Activated CD8-positive, alpha-beta memory T cell treated with anti-CD3 and anti-CD28 coated beads for 36 hours (primary cell): ENCODE data around the gene RHBDF2. TPM values are rescaled to one million over a fixed set of nuclear protein-coding genes. Genes with fewer than 3 reads are reported as not detected.
"Not testable (repeated sequence)": the region's sequence is repeated elsewhere in the genome, so short reads cannot be mapped to it uniquely, and the experiment has no call there.

Experiments
- CTCF ChIA-PET: fragments of 350-600 bp; sonication (Branson Sonifier 250); formaldehyde crosslinking; loops from one replicate; lab custom pipeline; 2021; ENCODE audit warnings: antibody characterized with exemption; lab: Charles Lee
- POLR2A ChIA-PET: fragments of 350-600 bp; sonication (Branson Sonifier 250); formaldehyde crosslinking; loops from one replicate; lab custom pipeline; 2021; ENCODE audit warnings: antibody characterized with exemption; lab: Charles Lee
- total RNA-seq, 2 experiments: library from RNA; stranded (reverse); gene quantifications; one replicate each; pipeline ENCODE4 v1.2.3, GENCODE V29; 2021

Gene RHBDF2
- total RNA-seq, 2 experiments from 2014 or later = 34.3 to 34.4 TPM

GRCh38 chr17:76530095-76530723 lies 29.0 kb upstream of the RHBDF2 start:
- ChIA-PET CTCF (interaction anchor here (1.1 kb wide), 1 partner anchor 27 kb away, joined by 3 read pairs; no protein-coding TSS in a partner anchor), POLR2A (no interaction called here)

GRCh38 chr17:76529224-76530094 lies 28.2 kb upstream of the RHBDF2 start:
- POLR2A ChIA-PET = no interaction called here

GRCh38 chr17:76528528-76529223 lies 27.5 kb upstream of the RHBDF2 start:
- ChIA-PET CTCF (interaction anchor here (0.7 to 2.0 kb wide), 7 partner anchors 17 to 194 kb away, joined by 3 to 10 read pairs (median 3); no protein-coding TSS in a partner anchor), POLR2A (interaction anchor here (0.7 to 1.4 kb wide), 2 partner anchors 9 to 181 kb away, joined by 3 read pairs; partner anchors contain the start of gene CYGB)

More at GRCh38 chr17:76529224-76530094, 28.2 kb upstream of the RHBDF2 start:
- CTCF ChIA-PET = interaction anchor here (1.1 to 2.0 kb wide), 4 partner anchors 17 to 58 kb away, joined by 3 to 10 read pairs (median 5); no protein-coding TSS in a partner anchor

- ChIA-PET POLR2A (interaction anchor here (0.7 to 1.4 kb wide), 2 partner anchors 9 to 181 kb away, joined by 3 read pairs; partner anchors contain the start of gene CYGB), CTCF (interaction anchor here (0.7 to 2.0 kb wide), 7 partner anchors 18 to 194 kb away, joined by 3 to 10 read pairs (median 4); no protein-coding TSS in a partner anchor)
Observed at GRCh38 chr17:76528156-76528527, 26.9 kb upstream of the RHBDF2 start.

- POLR2A ChIA-PET = interaction anchor here (0.7 to 1.4 kb wide), 2 partner anchors 10 to 182 kb away, joined by 3 read pairs; partner anchors contain the start of gene CYGB
- CTCF ChIA-PET = interaction anchor here (0.7 to 2.0 kb wide), 7 partner anchors 19 to 193 kb away, joined by 3 to 10 read pairs (median 4); no protein-coding TSS in a partner anchor
Observed at GRCh38 chr17:76527430-76528111, 26.3 kb upstream of the RHBDF2 start.

GRCh38 chr17:76527016-76527415 lies 25.8 kb upstream of the RHBDF2 start:
- POLR2A ChIA-PET = interaction anchor here (1.4 kb wide), 1 partner anchor 10 kb away, joined by 3 read pairs; the partner anchor contains the start of gene CYGB
- CTCF ChIA-PET = interaction anchor here (2.0 kb wide), 1 partner anchor 31 kb away, joined by 10 read pairs; no protein-coding TSS in a partner anchor

- POLR2A ChIA-PET = not testable (repeated sequence)
- CTCF ChIA-PET = interaction anchor here (1.0 to 5.0 kb wide), 2 partner anchors 26 to 98 kb away, joined by 3 to 57 read pairs; no protein-coding TSS in a partner anchor
Observed at GRCh38 chr17:76525513-76525833, 24.2 kb upstream of the RHBDF2 start.

GRCh38 chr17:76524598-76525512 lies 23.6 kb upstream of the RHBDF2 start:
- ChIA-PET POLR2A (no interaction called here), CTCF (interaction anchor here (0.7 to 5.0 kb wide), 7 partner anchors 27 to 444 kb away, joined by 3 to 57 read pairs (median 3); no protein-coding TSS in a partner anchor)

GRCh38 chr17:76523084-76524037 lies 22.1 kb upstream of the RHBDF2 start:
- POLR2A ChIA-PET = no interaction called here
- CTCF ChIA-PET = interaction anchor here (0.6 to 5.0 kb wide), 29 partner anchors 10 to 295 kb away, joined by 3 to 57 read pairs (median 5); partner anchors contain the start of genes PRCD and ST6GALNAC2

GRCh38 chr17:76521683-76522082 lies 20.5 kb upstream of the RHBDF2 start:
- ChIA-PET POLR2A (interaction anchor here (0.6 kb wide), 1 partner anchor 201 kb away, joined by 11 read pairs; no protein-coding TSS in a partner anchor), CTCF (interaction anchor here (1.0 to 5.0 kb wide), 4 partner anchors 14 to 102 kb away, joined by 3 to 57 read pairs (median 8); partner anchors contain the start of gene PRCD)

GRCh38 chr17:76521262-76521661 lies 20.0 kb upstream of the RHBDF2 start:
- CTCF ChIA-PET = interaction anchor here (1.0 to 5.0 kb wide), 2 partner anchors 30 to 102 kb away, joined by 3 to 57 read pairs; no protein-coding TSS in a partner anchor

GRCh38 chr17:76519048-76519966 lies 18.1 kb upstream of the RHBDF2 start:
- CTCF ChIA-PET = interaction anchor here (0.7 to 1.1 kb wide), 3 partner anchors 10 to 1407 kb away, joined by 3 to 4 read pairs (median 3); no protein-coding TSS in a partner anchor
- POLR2A ChIA-PET = no interaction called here

More at GRCh38 chr17:76521262-76521661, 20.0 kb upstream of the RHBDF2 start:
- POLR2A ChIA-PET = interaction anchor here (0.6 kb wide), 1 partner anchor 201 kb away, joined by 11 read pairs; no protein-coding TSS in a partner anchor

GRCh38 chr17:76517638-76518038 lies 16.4 kb upstream of the RHBDF2 start:
- POLR2A ChIA-PET = no interaction called here
- CTCF ChIA-PET = interaction anchor here (0.6 to 2.4 kb wide), 3 partner anchors 40 to 569 kb away, joined by 3 to 7 read pairs (median 4); no protein-coding TSS in a partner anchor

GRCh38 chr17:76515274-76515949 lies 14.2 kb upstream of the RHBDF2 start:
- POLR2A ChIA-PET = interaction anchor here (0.7 to 1.3 kb wide), 3 partner anchors 30 to 43 kb away, joined by 3 to 11 read pairs (median 3); no protein-coding TSS in a partner anchor
- CTCF ChIA-PET = interaction anchor here (0.7 to 2.4 kb wide), 5 partner anchors 41 to 195 kb away, joined by 3 to 7 read pairs (median 4); no protein-coding TSS in a partner anchor
